IPS-11a (cell line): ENCODE measurements around the gene PTPRJ.
"Not testable (repeated sequence)": the region's sequence is repeated elsewhere in the genome, so short reads cannot be mapped to it uniquely, and the experiment has no call there.

Source experiments
- H3K4me3 ChIP-seq: one replicate; pipeline ENCODE4 v1.5.1; 2013; ENCODE audit warnings: low read depth, low read length, control low read depth

PTPRJ gene

GRCh38 chr11:48148749-48149148 is 168.4 kb downstream of the PTPRJ start:
- no peak overlapping the region for H3K4me3 ChIP-seq

GRCh38 chr11:48150213-48150612 is 169.9 kb downstream of the PTPRJ start:
- no peak overlapping the region for H3K4me3 ChIP-seq

GRCh38 chr11:48154151-48154550 is 173.8 kb downstream of the PTPRJ start:
- no peak overlapping the region for H3K4me3 ChIP-seq

DNA sequence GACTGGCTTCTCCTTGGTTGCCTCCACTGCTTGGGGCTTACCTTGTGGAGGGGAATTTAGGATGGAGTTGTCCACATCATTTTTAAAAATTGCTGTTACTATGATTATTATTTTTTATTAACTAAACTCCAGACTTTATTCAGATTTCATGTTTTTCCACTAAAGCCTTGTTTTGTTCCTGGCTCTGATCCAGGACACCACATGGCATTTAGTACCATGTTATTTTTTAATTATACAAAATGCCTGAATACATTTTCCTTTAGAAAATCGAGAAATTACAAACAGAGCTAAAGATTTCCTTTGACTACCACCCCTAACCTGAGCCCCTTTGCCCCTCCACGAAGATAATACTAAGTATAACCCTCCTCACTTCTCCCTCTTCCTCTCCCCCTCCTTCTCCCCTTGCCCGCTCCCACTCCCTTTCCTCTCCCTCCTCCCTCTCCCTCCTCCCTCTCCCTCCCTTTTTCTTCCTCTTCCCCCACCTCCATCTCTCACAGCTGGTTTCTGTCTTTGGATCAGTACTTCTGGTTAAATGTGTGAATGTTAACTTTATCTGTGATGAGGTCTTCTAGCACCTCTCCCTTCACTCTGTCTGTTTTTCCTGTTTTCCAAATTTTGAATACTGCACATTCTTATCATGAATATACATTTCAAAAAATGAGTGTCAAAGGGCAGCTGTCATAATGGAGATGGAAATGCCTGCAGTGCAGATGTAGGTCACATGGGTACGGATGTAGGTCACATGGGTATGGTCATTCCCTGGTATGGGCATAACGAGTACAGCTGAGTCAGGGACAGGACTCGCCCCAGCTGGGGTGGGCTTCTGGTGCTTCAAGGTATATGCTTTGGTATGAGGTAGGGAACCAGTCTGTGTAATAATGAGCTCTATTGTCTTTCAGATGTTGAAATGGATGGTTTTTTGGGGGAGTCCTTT is 181.9 kb downstream of the PTPRJ start:
- H3K4me3 ChIP-seq: no peak overlapping the region

GRCh38 chr11:48162885-48163268 is 182.5 kb downstream of the PTPRJ start:
- no peak overlapping the region for H3K4me3 ChIP-seq

- no peak overlapping the region for H3K4me3 ChIP-seq
Observed at GRCh38 chr11:48163360-48164100, 183.2 kb downstream of the PTPRJ start.

DNA sequence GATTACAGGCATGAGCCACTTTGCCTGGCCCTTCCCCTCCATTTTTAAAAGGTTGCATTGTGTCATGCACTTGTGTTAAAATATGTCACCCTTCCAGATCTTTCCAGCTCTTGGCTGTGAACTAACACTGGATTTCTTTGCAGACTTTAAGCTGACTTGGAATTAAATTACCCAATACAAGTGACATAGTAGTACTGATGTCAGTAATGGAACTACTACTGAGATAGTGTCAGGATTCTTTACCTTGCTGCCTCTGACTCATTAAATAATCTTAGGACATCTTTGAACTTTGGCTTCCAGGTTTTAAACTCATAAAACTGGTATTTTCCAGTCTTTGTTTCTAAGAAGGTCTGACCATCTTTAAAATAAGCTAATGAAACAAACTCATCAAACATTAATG is 184.5 kb downstream of the PTPRJ start:
- H3K4me3 ChIP-seq: no peak overlapping the region

GRCh38 chr11:48165426-48165825 is 185.1 kb downstream of the PTPRJ start:
- H3K4me3 ChIP-seq: no peak overlapping the region

DNA sequence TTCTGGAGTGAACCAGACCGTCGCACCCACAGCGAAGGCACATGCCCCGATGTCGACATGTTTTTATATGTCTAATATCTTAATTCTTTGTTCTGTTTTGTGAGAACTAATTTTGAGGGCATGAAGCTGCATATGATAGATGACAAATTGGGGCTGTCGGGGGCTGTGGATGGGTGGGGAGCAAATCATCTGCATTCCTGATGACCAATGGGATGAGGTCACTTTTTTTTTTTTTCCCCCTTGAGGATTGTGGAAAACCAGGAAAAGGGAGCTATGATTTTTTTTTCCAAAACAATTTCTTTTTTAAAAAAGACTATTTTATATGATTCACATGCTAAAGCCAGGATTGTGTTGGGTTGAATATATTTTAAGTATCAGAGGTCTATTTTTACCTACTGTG is 187.0 kb downstream of the PTPRJ start:
- no peak overlapping the region for H3K4me3 ChIP-seq

DNA sequence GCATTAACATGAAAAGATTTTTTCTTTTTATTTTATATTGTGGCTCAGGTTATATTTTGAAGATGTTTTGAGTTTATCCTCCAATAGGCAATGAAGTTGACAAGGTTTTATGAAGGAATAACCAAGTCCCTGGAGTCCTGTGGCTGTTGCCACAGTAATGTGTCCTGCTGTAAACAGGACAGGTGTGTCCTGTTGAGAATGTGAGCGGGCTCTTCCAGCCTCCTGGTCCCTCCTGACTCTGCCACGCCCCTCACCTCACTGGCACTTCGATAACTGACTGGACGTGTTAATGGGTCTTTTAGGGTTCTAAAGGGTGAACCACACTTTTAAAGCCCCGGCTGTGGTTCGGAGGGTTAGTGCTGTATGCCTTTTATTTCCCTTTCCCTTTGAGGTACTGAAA is 188.5 kb downstream of the PTPRJ start:
- H3K4me3 ChIP-seq: no peak overlapping the region

- H3K4me3 ChIP-seq: no peak overlapping the region
Observed at GRCh38 chr11:48169259-48169658, 188.9 kb downstream of the PTPRJ start.

DNA sequence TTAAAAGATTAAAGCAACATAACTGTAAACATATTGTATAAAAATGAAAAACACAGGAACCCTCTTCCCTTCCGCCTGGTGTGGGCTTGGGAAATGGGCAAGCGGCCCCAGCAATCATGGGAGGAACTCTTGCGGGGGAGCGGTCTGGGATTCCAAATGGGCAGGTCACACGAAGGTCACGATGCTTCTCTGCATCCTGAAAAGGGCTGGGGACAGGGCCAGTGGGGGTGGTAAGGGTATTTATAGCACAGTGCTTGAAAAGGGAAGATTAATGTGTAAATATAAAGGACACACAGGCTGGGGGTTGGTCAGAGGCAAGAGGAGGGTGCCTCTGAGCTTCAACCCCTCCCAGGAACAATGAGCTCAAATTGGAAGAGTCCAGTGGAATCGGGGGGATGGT is 189.4 kb downstream of the PTPRJ start:
- H3K4me3 ChIP-seq: no peak overlapping the region

DNA sequence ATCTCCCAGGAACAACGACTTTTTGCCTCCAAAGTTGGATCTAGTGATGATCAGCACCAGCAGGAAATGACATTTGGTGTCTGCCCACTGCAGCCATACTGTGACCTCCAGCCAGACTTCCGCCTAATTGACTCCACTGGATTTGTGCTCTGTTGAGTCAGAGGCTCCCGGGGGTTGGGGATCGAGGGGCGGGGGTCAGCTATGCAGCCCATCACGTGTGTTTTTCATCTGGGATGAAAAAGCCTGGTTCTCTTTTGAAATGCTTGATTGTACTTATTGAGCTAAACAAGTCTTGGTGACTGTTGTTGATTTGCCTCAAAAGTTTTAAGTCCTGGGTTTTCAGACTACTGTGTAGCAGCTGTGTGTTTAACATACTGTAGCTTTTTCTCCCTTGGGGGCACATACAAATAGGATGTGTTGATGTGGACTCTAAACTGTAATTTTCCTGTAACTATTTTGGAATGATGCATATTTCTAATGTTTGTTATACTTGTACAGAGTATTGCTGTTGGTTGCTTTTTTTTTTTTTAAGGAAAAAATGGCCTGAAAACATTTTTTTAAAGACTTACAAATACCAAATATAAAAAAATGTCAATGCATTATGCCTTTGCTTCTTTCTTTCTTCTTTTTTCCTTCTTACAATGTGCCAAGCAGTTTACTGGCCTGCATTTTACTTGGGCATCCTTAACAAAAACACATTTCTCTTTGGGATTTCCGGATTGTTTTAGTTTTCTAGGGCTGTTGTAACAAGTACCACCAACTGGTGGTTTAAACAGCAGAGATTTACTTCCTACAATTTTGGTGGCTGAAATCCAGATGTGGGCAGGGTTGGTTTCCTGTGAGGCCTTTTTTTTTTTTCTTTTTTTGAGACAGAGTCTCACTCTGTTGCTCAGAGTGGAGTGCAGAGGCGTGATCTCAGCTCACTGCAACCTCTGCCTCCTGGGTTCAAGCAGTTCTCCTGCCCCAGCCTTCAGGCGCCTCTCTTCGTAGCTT is 190.2 kb downstream of the PTPRJ start:
- H3K4me3 ChIP-seq: no peak overlapping the region

- H3K4me3 ChIP-seq: no peak overlapping the region
Observed at GRCh38 chr11:48172818-48173609, 192.7 kb downstream of the PTPRJ start.

DNA sequence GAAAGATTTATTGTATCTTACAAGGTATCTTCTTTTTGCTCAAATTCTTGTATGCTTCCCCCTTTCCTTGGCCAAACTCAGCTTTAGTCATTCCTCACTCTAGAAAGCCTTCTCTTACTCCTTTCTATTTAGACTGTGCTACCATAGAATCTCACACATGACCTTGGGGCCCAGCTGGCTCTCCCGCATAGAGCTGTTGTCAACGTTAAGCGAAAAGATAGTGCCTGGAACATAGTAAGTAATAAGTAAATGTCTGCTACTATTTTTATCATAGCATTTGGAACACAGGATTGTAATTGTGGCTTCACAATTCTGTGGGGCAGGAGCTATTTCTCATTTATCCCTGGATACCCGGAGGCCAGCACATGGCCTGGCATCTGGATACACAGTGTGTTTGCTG is 197.3 kb downstream of the PTPRJ start:
- H3K4me3 ChIP-seq: no peak overlapping the region

DNA sequence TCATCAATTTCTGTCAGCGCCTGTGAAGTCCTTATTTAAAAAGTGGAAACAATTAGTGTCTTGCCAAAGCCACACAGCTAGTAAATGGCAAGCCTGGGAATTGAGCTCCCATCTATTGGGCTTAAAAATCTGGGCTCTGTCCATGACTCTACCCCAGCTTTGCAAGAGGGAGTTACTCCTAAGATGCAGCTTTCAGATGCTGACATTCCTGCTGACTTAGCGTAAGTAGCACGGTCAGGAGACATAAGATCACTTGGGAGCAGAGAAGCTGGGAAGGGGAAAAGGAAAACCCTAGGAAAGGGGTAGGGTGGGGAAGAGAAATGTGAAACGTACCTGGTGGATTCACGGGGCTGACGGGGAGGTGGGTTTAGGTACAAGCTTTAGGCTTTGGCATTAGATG is 200.3 kb downstream of the PTPRJ start:
- H3K4me3 ChIP-seq: no peak overlapping the region

GRCh38 chr11:48182860-48183526 is 202.6 kb downstream of the PTPRJ start:
- H3K4me3 ChIP-seq: no peak overlapping the region

GRCh38 chr11:48184452-48184851 is 204.1 kb downstream of the PTPRJ start:
- no peak overlapping the region for H3K4me3 ChIP-seq

DNA sequence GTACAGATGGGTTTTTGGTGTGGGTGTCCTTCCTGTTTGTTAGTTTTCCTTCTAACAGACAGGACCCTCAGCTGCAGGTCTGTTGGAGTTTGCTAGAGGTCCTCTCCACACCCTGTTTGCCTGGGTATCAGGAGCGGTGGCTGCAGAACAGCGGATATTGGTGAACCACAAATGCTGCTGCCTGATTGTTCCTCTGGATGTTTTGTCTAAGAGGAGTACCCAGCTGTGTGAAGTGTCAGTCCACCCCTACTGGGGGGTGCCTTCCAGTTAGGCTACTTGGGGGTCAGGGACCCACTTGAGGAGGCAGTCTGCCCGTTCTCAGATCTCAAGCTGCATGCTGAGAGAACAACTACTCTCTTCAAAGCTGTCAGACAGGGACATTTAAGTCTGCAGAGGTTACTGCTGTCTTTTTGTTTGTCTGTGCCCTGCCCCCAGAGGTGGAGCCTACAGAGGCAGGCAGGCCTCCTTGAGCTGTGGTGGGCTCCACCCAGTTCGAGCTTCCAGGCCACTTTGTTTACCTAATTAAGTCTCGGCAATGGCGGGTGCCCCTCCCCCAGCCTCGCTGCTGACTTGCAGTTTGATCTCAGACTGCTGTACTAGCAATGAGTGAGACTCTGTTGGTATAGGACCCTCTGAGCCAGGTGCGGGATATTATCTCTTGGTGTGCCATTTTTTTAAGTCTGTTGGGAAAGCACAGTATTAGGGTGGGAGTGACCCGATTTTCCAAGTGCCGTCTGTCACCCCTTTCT is 210.7 kb downstream of the PTPRJ start:
- not testable (repeated sequence) for H3K4me3 ChIP-seq
